GM21723 (cell line): Measurements from ENCODE around the gene TATDN2.
"Not testable (repeated sequence)": the region's sequence is repeated elsewhere in the genome, so short reads cannot be mapped to it uniquely, and the experiment has no call there.

ENCODE experiments used
- ATAC-seq: cut with Tn5 transposase; IDR thresholded peaks from one replicate; pipeline ENCODE4 v1.9.1; 2021; ENCODE audit warnings: mild to moderate bottlenecking, moderate library complexity; ENCODE audit not compliant: unreplicated experiment

The TATDN2 gene

GRCh38 chr3:10268930-10269329 lies 20.7 kb downstream of the TATDN2 start:
- no peak for ATAC-seq

DNA sequence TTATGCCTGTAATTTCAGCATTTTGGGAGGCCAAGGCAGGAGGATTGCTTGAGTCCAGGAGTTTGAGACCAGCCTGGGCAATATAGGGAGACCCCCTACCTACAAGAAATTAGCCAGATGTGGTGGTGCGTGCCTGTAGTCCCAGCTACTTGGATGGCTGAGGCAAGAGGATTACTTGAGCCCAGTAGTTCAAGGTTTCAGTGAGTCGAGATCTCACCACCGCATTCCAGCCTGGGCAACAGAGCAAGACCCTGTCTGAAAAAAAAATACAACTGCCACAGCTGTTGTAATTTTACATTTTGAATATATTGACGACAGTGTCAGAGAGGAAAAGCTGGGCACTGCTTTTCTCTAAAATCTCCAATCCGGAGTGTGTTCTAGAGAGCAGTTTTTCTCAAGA lies 21.2 kb downstream of the TATDN2 start:
- ATAC-seq = no peak

DNA sequence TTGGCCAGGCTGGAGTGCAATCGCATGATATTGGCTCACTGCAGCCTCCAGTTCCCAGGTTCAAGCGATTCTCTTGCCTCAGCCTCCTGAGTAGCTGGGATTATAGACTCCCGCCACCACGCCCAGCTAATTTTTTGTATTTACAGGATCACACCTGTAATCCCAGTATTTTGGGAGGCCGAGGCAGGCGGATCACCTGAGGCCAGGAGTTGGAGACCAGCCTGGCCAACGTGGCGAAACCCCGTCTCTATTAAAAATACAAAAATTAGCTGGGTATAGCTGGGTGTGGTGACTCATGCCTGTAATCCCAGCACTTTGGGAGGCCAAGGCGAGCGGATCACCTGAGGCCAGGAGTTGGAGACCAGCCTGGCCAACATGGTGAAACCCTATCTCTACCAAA lies 24.2 kb downstream of the TATDN2 start:
- ATAC-seq = not testable (repeated sequence)

DNA sequence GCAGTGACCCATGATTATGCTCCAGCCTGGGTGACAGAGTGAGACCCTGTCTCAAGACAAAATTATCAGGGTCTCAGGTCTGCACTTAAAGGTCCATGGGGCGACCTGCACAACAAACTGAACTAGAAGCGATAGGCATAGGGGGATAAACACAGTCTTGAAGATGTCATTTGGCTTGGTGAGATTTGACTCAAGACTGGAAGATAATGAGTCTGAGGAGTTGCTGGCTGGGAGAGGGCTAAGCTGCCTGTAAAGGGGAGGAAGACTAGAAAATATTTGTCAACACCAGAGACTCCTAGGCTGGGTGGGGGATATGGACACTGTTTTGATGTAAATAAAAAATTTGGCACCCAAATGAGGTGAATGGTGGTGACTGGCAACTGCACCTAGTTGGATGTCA lies 24.7 kb downstream of the TATDN2 start:
- no peak for ATAC-seq

GRCh38 chr3:10273702-10274305 lies 25.5 kb downstream of the TATDN2 start:
- no peak for ATAC-seq

- no peak for ATAC-seq
Observed at GRCh38 chr3:10274601-10275000, 26.3 kb downstream of the TATDN2 start.

GRCh38 chr3:10277115-10277625 lies 28.9 kb downstream of the TATDN2 start:
- ATAC-seq = no peak

DNA sequence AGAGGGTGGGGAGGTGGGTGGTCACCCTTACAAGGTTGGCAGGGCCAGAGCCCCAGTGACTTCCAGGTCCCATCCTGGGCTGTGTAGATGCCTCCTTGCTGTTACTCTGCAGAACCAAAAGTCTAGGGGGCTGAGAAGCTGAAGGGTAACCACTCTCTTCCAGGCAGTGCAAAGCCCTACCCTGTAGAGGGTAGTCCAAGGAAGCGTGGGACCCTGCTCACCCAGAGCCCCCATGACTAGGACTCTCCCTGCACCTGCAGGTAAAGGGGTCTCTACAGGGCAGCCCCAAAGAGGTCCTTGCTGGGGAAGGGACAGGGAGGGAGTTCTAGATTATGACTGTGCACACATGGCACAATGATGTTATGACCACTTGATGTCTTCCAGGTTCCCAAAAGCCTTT lies 30.2 kb downstream of the TATDN2 start:
- ATAC-seq = no peak

DNA sequence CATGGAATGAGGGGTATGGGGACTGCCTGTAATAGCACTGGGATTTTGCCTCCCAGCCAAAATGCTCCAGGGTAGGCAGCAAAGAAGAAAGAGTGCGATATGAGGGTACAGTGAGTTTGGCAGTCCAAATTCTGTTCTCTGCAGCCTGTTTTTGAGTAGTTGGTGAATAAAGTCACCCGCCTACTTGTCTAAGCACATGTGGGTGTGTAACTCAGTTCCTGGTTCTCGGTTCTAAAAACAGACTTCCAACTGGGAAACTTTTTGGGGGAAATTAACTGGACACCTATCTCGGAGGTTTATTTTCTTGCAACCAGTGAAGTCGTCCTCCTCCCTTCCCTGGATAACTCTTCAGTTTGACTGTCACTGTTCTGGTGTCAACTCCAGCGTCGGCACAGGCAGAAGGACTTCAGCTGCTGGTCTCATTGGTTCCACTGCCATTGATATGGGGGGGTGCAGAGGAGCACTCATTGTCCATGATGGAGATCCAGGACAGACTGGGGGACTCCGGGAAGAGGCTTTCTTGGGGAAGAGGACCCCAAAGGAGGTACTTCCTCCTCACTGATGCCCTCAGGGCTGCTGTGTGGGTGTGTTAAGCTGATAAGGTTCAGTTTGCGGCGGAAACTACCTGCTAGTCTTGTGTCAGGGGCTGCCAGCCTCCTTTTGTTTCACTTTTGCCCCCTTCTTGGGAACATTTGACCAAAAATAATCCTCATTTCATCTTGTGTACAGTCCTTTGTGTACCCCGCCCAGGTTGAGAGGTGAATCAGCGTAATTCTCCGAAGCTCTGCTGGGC lies 31.3 kb downstream of the TATDN2 start:
- ATAC-seq = no peak

- ATAC-seq = no peak
Observed at GRCh38 chr3:10280177-10280529, 31.9 kb downstream of the TATDN2 start.

- no peak for ATAC-seq
Observed at GRCh38 chr3:10280571-10280970, 32.3 kb downstream of the TATDN2 start.

GRCh38 chr3:10281951-10282350 lies 33.7 kb downstream of the TATDN2 start:
- ATAC-seq = no peak

DNA sequence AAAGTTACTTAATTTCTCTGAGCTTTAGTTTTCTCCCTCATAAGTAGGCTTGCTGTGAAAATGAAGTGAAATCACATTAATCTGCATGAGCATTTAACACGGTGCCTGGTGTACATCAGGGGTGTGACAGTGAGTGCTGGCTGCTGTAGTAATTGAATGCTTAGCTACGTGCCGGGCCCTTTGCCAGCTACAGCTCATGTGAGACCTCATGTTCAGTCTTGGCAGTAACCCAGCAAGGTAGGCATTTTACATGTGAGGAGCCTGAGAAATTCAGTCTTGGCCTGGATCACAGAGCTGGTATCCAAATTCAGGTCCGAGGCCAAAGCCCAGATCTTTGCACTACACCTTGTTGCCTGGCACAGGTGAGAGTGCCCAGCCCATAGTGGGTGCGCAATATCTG lies 35.4 kb downstream of the TATDN2 start:
- ATAC-seq = no peak

- no peak for ATAC-seq
Observed at GRCh38 chr3:10284496-10284895, 36.2 kb downstream of the TATDN2 start.

GRCh38 chr3:10285272-10286132 lies 37.2 kb downstream of the TATDN2 start:
- no peak for ATAC-seq

DNA sequence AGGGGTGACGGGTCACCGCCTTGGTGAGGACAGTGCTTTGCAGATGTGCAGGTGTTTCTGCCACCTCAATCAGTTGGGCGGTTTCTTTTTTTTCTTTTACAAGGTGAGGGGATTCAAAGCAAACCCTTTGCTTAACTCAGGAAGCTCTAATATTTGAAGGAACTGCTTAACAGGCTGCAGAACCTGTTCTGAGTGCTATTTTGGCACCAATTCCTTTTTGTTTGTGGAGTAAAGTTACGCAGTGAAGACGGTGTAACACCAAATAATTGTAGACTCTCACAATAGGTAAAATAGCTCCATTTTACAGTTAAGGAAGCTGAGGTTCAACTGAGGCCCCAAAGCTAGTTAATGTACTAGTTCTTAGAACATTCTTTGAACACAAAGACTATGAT lies 37.9 kb downstream of the TATDN2 start:
- ATAC-seq = no peak

DNA sequence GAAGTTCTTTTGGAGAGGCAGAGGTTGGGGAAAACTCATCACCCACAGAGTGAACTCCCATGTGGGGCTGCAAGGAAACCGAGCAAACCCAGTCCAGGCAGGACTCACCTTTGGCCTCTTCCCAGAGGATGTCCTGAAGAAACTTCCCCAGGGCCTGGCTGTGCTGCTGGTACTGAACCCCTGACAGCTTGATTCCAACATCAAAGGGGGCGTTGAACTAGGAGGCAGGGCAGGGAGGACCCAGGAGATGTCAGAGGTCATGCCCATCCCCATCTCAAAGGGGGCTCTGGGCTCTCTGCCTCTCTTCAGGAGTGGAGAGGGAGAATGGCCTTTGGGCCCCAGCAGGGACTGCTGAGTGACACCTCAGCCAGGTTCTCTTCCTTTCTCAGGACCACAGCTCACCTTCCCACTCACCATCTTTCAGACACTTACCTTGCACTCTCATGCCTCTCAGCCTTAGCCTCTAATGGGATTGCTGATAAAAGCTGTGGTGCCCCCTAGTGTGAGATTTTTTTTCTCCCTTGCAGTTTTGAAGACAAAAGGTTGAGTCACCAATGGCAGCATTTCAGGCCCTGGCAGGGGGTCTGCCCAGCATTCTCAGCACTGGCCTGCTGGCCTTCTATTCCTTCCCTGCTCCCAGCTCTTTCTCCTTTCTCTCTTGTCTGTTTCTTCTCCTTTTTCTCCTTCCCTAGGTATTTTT lies 38.5 kb downstream of the TATDN2 start:
- ATAC-seq = peak; percentile 59

GRCh38 chr3:10287936-10288574 lies 39.8 kb downstream of the TATDN2 start:
- ATAC-seq = no peak

GRCh38 chr3:10288575-10288960 lies 40.3 kb downstream of the TATDN2 start:
- ATAC-seq = no peak

GRCh38 chr3:10289077-10289476 lies 40.8 kb downstream of the TATDN2 start:
- no peak for ATAC-seq
